Stomach smooth muscle (tissue), 2 donors: ENCODE data around the gene SEMA6A.

ENCODE experiments used
- H3K27ac ChIP-seq: one replicate; pipeline ENCODE4 v1.7.0; 2013; ENCODE audit warnings: mild to moderate bottlenecking, low read length, inconsistent platforms
- H3K27me3 ChIP-seq, 2 donors: one replicate each; pipeline ENCODE4 v1.7.0; 2013; ENCODE audit warnings: low read length in 2 of 2; ENCODE audit not compliant: insufficient read depth in 2 of 2, control insufficient read depth in 1 of 2
- H3K36me3 ChIP-seq, 2 donors: one replicate each; pipeline ENCODE4 v1.7.0; 2013; ENCODE audit warnings: low read length in 2 of 2; ENCODE audit not compliant: control insufficient read depth in 2 of 2, insufficient read depth in 2 of 2
- H3K4me1 ChIP-seq: one replicate; pipeline ENCODE4 v1.7.0; 2013; ENCODE audit warnings: low read length; ENCODE audit not compliant: control insufficient read depth, insufficient read depth
- H3K4me3 ChIP-seq, 2 donors: one replicate each; pipeline ENCODE4 v1.7.0; 2013; ENCODE audit warnings: low read length in 2 of 2
- H3K9ac ChIP-seq, 2 donors: one replicate each; pipeline ENCODE4 v1.7.0; 2013; ENCODE audit warnings: low read length in 2 of 2, mild to moderate bottlenecking in 1 of 2
- H3K9me3 ChIP-seq, 2 donors: one replicate each; pipeline ENCODE4 v1.7.0; 2013; ENCODE audit warnings: low read length in 2 of 2; ENCODE audit not compliant: control insufficient read depth in 2 of 2
- donor health status: healthy.
- donor health status: Pancreatic carcinoma.

Gene SEMA6A

DNA sequence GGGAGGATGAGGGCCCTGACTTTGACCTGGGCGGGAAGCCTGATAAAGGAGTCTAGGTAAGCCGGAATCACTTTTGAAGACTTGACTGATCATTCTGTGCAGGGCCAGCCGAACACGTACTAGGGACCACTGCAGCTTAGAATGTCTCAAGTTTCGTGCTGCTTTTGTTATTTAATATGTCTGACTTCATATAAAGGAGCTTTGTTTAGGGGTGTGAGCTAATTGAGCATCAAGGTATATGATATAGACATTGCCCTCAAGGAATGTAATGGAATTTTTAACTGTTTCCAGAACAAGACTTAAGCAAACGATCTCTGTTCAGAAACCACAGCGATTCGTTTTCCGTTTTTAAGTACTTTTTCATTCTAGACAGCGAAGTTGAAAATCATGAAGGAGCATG, 173.0 kb downstream of the SEMA6A start:
- H3K36me3 ChIP-seq = no peaks in the 10 kb centered on the region
- H3K9me3 ChIP-seq = no peaks in the 10 kb centered on the region
- H3K4me3 ChIP-seq = no peak overlapping the region
- peaks cover 7% of the 10 kb centered on the region for H3K4me1 ChIP-seq
- no peak overlapping the region for H3K9ac ChIP-seq
- H3K27me3 ChIP-seq = no peaks in the 10 kb centered on the region
- no peak overlapping the region for H3K27ac ChIP-seq

- H3K27me3 ChIP-seq = no peaks in the 10 kb centered on the region
- peak overlapping the region in 1 of 2 donors; percentile 47 for H3K9ac ChIP-seq
- no peaks in the 10 kb centered on the region for H3K9me3 ChIP-seq
- peak overlapping the region; percentile 87 for H3K27ac ChIP-seq
- H3K4me1 ChIP-seq = peaks cover 30% of the 10 kb centered on the region
- peak overlapping the region; percentile 3 to 10 for H3K4me3 ChIP-seq
- no peaks in the 10 kb centered on the region for H3K36me3 ChIP-seq
These were observed 178.0 kb downstream of the SEMA6A start for GRCh38 chr5:116396476-116397099.

DNA sequence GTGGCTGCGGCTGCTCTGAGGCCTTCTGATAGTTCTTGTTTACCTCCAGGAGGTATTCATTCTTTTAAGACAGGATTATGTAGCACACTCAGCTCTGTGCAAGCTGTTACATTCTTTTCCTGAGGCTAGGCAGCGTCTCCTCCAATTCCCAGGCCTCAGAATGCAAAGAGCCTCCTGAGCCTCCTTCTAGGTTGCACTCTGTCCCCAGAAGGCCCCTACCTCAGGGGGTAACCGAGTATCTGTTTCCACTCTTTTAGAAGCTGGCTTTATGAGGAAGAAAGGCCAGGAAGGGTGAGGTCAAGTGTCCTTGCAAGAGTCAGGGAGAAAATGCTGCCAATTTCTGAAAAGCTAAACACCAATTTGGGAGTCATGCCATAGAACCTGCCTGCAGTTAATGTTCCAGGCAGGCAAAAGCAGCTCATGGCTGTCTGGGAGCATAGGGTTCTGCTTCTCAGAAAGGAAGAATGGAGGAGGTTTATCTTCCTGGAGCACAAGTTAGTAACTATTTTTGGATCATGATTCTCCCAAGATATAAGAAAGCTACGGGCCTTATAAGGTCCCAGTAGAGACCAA, 178.9 kb downstream of the SEMA6A start:
- no peaks in the 10 kb centered on the region for H3K27me3 ChIP-seq
- H3K36me3 ChIP-seq = no peaks in the 10 kb centered on the region
- peak overlapping the region in 1 of 2 donors; percentile 47 for H3K9ac ChIP-seq
- peak overlapping the region in 1 of 2 donors; percentile 29 for H3K4me3 ChIP-seq
- H3K27ac ChIP-seq = peak overlapping the region; percentile 87
- no peaks in the 10 kb centered on the region for H3K9me3 ChIP-seq
- H3K4me1 ChIP-seq = peaks cover 30% of the 10 kb centered on the region

- H3K27ac ChIP-seq = peak overlapping the region; percentile 87
- H3K9ac ChIP-seq = peak overlapping the region in 1 of 2 donors; percentile 47
These were observed 179.4 kb downstream of the SEMA6A start for GRCh38 chr5:116395226-116395625.

DNA sequence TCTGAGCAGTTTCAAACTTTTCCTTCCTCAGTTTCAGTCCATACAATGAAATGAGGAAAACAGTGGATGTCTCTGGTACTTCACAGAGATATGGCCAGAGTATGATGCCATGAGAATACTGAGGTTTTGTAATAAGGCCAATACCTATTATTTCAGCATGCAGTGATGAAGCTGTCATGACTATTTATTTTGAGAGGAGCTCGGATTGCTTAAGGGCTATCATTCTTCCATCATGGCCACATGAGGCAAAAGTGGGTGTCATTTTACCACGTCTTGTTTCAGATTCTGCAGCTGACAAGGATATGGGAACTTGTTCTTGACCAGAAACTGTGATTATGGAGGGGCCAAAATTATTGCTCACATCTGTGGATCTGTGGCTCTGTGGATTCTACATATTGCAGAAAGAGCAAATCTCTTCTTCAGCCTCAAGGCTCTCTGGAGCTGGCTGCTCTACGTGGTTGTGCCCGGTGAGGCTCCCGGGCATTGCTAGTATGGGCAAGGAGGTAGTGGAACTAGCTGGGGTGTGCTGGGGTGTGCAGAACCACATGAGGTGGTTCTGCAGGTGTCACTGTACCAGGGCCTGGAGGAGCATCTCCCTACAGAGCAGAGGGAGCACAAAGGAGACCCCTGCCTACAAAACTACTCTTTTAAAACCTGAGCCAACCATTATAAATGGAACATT, 180.3 kb downstream of the SEMA6A start:
- H3K4me1 ChIP-seq = peaks cover 30% of the 10 kb centered on the region
- no peaks in the 10 kb centered on the region for H3K27me3 ChIP-seq
- H3K4me3 ChIP-seq = no peak overlapping the region
- no peaks in the 10 kb centered on the region for H3K9me3 ChIP-seq
- peak overlapping the region; percentile 87 for H3K27ac ChIP-seq
- no peak overlapping the region for H3K9ac ChIP-seq
- H3K36me3 ChIP-seq = no peaks in the 10 kb centered on the region

More at GRCh38 chr5:116395226-116395625, 179.4 kb downstream of the SEMA6A start:
- H3K9me3 ChIP-seq = no peaks in the 10 kb centered on the region
- no peaks in the 10 kb centered on the region for H3K36me3 ChIP-seq
- no peaks in the 10 kb centered on the region for H3K27me3 ChIP-seq
- H3K4me1 ChIP-seq = peaks cover 30% of the 10 kb centered on the region
- H3K4me3 ChIP-seq = no peak overlapping the region
